Heart right ventricle (tissue), 16 donors: ENCODE data around the gene ATP1A2. TPM values are rescaled to one million over a fixed set of nuclear protein-coding genes. Genes with fewer than 3 reads are reported as not detected.
A peak's percentile ranks its signal among the peaks of the same experiment; 100 is the strongest.

Experiments
- ATAC-seq, 8 donors: fragments of 200-7000 bp; cut with Tn5 transposase; one replicate each; pipeline ENCODE4 v1.9.1; 2020; ENCODE audit warnings: mild to moderate bottlenecking in 8 of 8, moderate library complexity in 8 of 8, moderate number of reproducible peaks in 1 of 8
- DNase-seq, 2 donors: peaks; one replicate each; pipeline ENCODE4 v3.0.0-alpha.2; 2020
- H3K27ac ChIP-seq, 10 donors: fragments of 200-600 bp; sonication (generic) in 2 of 10; one replicate each; pipeline versions ENCODE4 v1.5.0 to v1.8.0; 2020 to 2022; ENCODE audit warnings: mild to moderate bottlenecking in 3 of 10
- H3K27me3 ChIP-seq, 7 donors: fragments of 200-600 bp; one replicate each; pipeline ENCODE4 v1.8.0; 2021 to 2022; ENCODE audit warnings: mild to moderate bottlenecking in 2 of 7
- H3K36me3 ChIP-seq, 9 donors: fragments of 200-600 bp; sonication (generic) in 1 of 9; one replicate each; pipeline versions ENCODE4 v1.5.0 to v1.8.0; 2020 to 2022; ENCODE audit warnings: mild to moderate bottlenecking in 2 of 9
- H3K4me1 ChIP-seq, 9 donors: fragments of 200-600 bp; sonication (generic) in 1 of 9; one replicate each; pipeline versions ENCODE4 v1.5.0 to v1.8.0; 2020 to 2022; ENCODE audit warnings: mild to moderate bottlenecking in 4 of 9
- H3K4me3 ChIP-seq, 10 donors: fragments of 200-600 bp; sonication (generic) in 2 of 10; one replicate each; pipeline versions ENCODE4 v1.5.0 to v1.8.0; 2020 to 2022; ENCODE audit warnings: mild to moderate bottlenecking in 7 of 10, moderate library complexity in 2 of 10
- H3K9me3 ChIP-seq, 11 donors: fragments of 200-600 bp in 10 of 11; sonication (generic) in 2 of 11; one replicate each; pipeline versions ENCODE4 v1.5.0 to v1.8.0; 2013 to 2022; ENCODE audit warnings: mild to moderate bottlenecking in 2 of 11, control low read depth in 1 of 11, moderate library complexity in 1 of 11
- CTCF ChIP-seq, 9 donors: fragments of 200-600 bp; sonication (generic) in 2 of 9; IDR thresholded peaks; one replicate each; pipeline versions ENCODE4 v1.5.0 to v1.8.0; 2021 to 2022; ENCODE audit warnings: antibody characterized with exemption in 9 of 9, mild to moderate bottlenecking in 5 of 9, moderate library complexity in 1 of 9
- WGBS, 2 donors: extraction: QIAGEN DNeasy Blood & Tissue Kit; methylation state at CpG; one replicate each; pipeline ENCODE4 v1.1.7; 2013; ENCODE audit warnings: inconsistent platforms in 1 of 2; 5-methylcytosine and 5-hydroxymethylcytosine counted together
- intact Hi-C, 10 donors: fragments of 100-400 bp; cut with DNase I; formaldehyde crosslinking; loops; one replicate each; pipeline versions ENCODE4 v1.11.1 to v1.14.2; 2022
- polyA plus RNA-seq, 2 donors: library from polyadenylated mRNA; stranded (reverse); fragments of 200-250 nt; gene quantifications; one replicate each; pipeline ENCODE4 v1.2.3, GENCODE V29; 2013
- total RNA-seq, 10 donors: library from RNA; stranded (reverse); fragmentation: NEBNext Ultra II Directional in 3 of 10; extraction: Animal tissue kit (Norgen Biotek cat#: 25700) in 3 of 10; gene quantifications; one replicate each; pipeline versions ENCODE4 v1.2.1 to v1.2.4, GENCODE V29; 2021 to 2023
- donor health status: Arrhythmogenic right ventricular cardiomyopathy.
- donor health status: ischemic (EF 13 %, LVEDD 7.1; RV severe dilation, severe dysfunction).
- donor health status: healthy with polysubstance abuse.
- donor health status: DM: no; HTN: yes; CAD: no.
- donor health status: DM: no; HTN: no; CAD: no.
- donor health status: ischemic (EF 25% LVEDD 6.9; RV normal size, moderate dysfunction).
- donor health status: ischemic (EF 25% LVEDD 5.7; RV mildly dilated, moderate dysfunction).
- donor health status: healthy.
- donor health status: DM: yes; HTN: yes; CAD: no.
- donor health status: Ischemic cardiomyopathy.
- donor health status: ischemic (EF 35%, LVEDD 5.7; RV mildly dilated, moderate dysfunction).
- donor health status: nonischemic (EF 11% LVEDD 7.7; RV severe dilation, severe dysfunction).
- donor health status: DM: yes; HTN: yes; CAD: no.
- donor health status: PGD.
- donor health status: ischemic (EF 29% LVEDD 5.4; RV normal size, mild dysfunction).
- donor health status: nonischemic (EF 23%, LVEDD 6.1; RV moderate dilation, normal function).

ATP1A2 gene
- total and polyA plus RNA-seq, 12 donors, result 14.2 to 342 (median 190) TPM

GRCh38 chr1:160188341-160188740, 72.8 kb downstream of the ATP1A2 start:
- Histone ChIP-seq H3K27me3 (no peaks in the 10 kb centered on the region), H3K4me1 (peaks cover 9 to 44% (median 16%) of the 10 kb centered on the region in 9 donors), H3K4me3 (no peak overlapping the region), H3K36me3 (no peaks in the 10 kb centered on the region), H3K9me3 (no peaks in the 10 kb centered on the region), H3K27ac (no peak overlapping the region)
- ATAC-seq (no peak), DNase-seq (no peak)
- no peak for TF ChIP-seq CTCF (IDR thresholded peaks at IDR 0.05)
- WGBS, 2 donors, result 93% methylated on average over 7 of the region's 7 CpGs
- intact Hi-C loops, result no loop called here

DNA sequence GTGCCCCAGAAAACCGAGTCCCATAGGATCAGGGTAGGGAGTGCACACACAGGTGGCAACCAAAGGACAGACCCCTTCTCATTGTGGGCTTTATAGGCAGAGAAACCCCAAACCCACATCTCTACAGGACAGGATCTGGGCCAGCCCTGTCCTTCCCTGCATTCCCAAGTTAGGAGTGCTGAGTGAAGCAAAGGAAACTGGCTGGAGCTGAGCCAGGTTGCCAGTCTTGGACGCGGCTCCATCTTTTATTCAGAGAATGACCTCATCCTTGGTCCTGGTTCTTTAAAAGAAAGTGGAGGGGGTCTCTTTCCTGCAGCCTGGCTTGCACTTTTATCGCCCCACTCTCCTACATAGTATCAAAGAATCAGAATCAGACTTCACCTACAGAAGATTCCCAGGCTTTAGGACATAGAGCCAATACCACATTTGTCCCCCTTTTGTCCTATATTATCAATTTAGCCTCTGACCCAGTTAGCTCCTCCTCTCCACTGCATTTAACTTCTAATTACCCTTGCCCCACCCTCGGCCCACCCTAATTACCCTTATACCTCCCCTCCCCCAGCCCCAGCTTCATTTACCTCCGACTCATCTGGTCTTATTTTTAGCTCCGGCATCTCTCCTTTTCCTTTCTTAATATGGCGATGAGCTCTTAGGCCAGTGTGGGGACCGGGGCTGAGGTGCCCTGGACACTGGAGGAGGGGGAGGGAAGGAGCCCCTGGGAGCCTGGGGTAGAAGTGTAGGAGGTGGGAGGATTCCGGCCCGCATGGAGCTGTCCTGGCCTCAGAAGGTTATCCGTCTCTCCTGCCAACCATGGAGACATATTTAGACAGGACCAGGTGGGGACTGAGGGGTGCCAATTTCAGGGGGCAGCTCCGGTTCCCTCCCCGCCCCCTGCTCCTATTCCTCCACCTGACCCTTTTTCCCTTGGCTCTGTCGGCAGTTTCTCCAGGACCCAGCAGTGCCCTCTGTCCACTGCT, 74.4 kb downstream of the ATP1A2 start, which contains the start of gene CASQ1:
CASQ1 (plus strand) TSS at position 927 of the 977 bp plus-strand sequence. CDS start 177 bp downstream, outside the sequence.
- Histone ChIP-seq H3K27me3 (no peaks in the 10 kb centered on the region), H3K36me3 (no peaks in the 10 kb centered on the region), H3K9me3 (no peaks in the 10 kb centered on the region), H3K4me3 (peak within 1 kb of the TSS in 1 of 10 donors; percentile 26), H3K27ac (peak within 1 kb of the TSS in 9 of 10 donors; percentile 3 to 83 (median 66)), H3K4me1 (peaks cover 9 to 50% (median 18%) of the 10 kb centered on the region in 9 donors)
- DNase-seq (peak; percentile 56 to 62), ATAC-seq (peak; percentile 31 to 68 (median 47))
- intact Hi-C loops, result loop anchor here in 9 of 10 donors (2.0 to 10.0 kb wide), 10 partner anchors 55 to 185 kb away; partner anchors contain the start of genes ATP1A2 (in 1 of the 9) and IGSF8 (in 1 of the 9)
- 21 to 32% methylated on average over 12 to 15 of the region's 15 CpGs for WGBS, 2 donors
- TF ChIP-seq CTCF (IDR thresholded peaks at IDR 0.05), result no peak

- peak overlapping the region in 3 of 10 donors; percentile 55 to 87 (median 83) for H3K27ac ChIP-seq
- H3K4me3 ChIP-seq, result no peak overlapping the region
- intact Hi-C loops, result loop anchor here (2.0 to 10.0 kb wide), 14 partner anchors 27 to 183 kb away; partner anchors contain the start of genes IGSF8 (in 2 of the 10) and ATP1A2 (in 1 of the 10)
Measured at GRCh38 chr1:160191756-160192155, 76.2 kb downstream of the ATP1A2 start.

More at GRCh38 chr1:160191756-160192155, 76.2 kb downstream of the ATP1A2 start:
- Histone ChIP-seq H3K9me3 (no peaks in the 10 kb centered on the region), H3K4me1 (peaks cover 9 to 50% (median 18%) of the 10 kb centered on the region in 9 donors), H3K27me3 (no peaks in the 10 kb centered on the region), H3K36me3 (no peaks in the 10 kb centered on the region)
- 68 to 73% methylated on average over 3 of the region's 3 CpGs for WGBS, 2 donors
- ATAC-seq (no peak), DNase-seq (no peak)
- no peak for TF ChIP-seq CTCF (IDR thresholded peaks at IDR 0.05)
